HG03060 (cell line): ENCODE measurements around the gene SKP1.

Source experiments
- ATAC-seq: cut with Tn5 transposase; IDR thresholded peaks from one replicate; pipeline ENCODE4 v1.9.1; 2021; ENCODE audit warnings: low read depth, moderate number of reproducible peaks; ENCODE audit not compliant: unreplicated experiment

The SKP1 gene

GRCh38 chr5:134143944-134144941 lies 32.5 kb downstream of the SKP1 start:
- no peak for ATAC-seq

GRCh38 chr5:134143431-134143830 lies 33.3 kb downstream of the SKP1 start:
- no peak for ATAC-seq

- no peak for ATAC-seq
Observed at GRCh38 chr5:134142806-134143205, 33.9 kb downstream of the SKP1 start.

GRCh38 chr5:134142052-134142451 lies 34.7 kb downstream of the SKP1 start:
- no peak for ATAC-seq

- no peak for ATAC-seq
Observed at GRCh38 chr5:134141331-134142050, 35.3 kb downstream of the SKP1 start.

GRCh38 chr5:134140530-134141201 lies 36.1 kb downstream of the SKP1 start:
- ATAC-seq = no peak

- ATAC-seq = no peak
Observed at GRCh38 chr5:134139891-134140469, 36.8 kb downstream of the SKP1 start.

- no peak for ATAC-seq
Observed at GRCh38 chr5:134139377-134139851, 37.3 kb downstream of the SKP1 start.

GRCh38 chr5:134138416-134139376 lies 38.1 kb downstream of the SKP1 start:
- ATAC-seq = peak; percentile 74

GRCh38 chr5:134136771-134137170 lies 40.0 kb downstream of the SKP1 start:
- no peak for ATAC-seq

GRCh38 chr5:134136221-134136631 lies 40.5 kb downstream of the SKP1 start:
- no peak for ATAC-seq

GRCh38 chr5:134135091-134135655 lies 41.6 kb downstream of the SKP1 start:
- no peak for ATAC-seq

- ATAC-seq = no peak
Observed at GRCh38 chr5:134133995-134134541, 42.7 kb downstream of the SKP1 start.

- no peak for ATAC-seq
Observed at GRCh38 chr5:134133188-134133994, 43.4 kb downstream of the SKP1 start.

GRCh38 chr5:134132372-134133187 lies 44.2 kb downstream of the SKP1 start:
- ATAC-seq = no peak

- no peak for ATAC-seq
Observed at GRCh38 chr5:134131578-134132350, 45.0 kb downstream of the SKP1 start.
